ENCODE data around the gene C3orf62. TPM values are rescaled to one million over a fixed set of nuclear protein-coding genes. Genes with fewer than 3 reads are reported as not detected.

C3orf62 gene
- total and polyA plus RNA-seq, 9 of the 15 experiments (the other 6 are each of a cell fraction or from before 2014, with no cell fraction given): 1.3 to 5.7 (median 3.4) TPM

DNA sequence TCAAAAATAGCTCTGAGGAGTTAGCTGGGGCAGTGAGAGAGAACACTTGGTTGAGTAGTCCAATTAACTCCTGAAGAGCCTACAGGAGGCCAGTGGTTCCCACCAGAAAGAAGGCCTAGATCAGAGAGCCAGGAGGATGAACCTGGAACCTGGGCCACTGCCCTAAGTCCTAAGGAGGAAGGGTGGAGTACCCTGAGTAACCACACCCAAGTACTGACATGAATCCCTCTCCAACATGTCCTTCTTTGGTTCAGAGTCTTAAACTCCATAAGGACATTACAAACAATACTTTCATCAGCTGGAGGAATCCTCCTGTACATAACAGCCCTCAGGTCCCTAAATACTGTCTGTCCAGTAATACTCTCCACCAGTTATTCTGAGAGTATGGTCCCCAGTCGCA is 25.6 kb upstream of the C3orf62 start (continued):
- TF ChIP-seq GATAD2B (IDR thresholded peaks at IDR 0.05; ENCODE audit: borderline replicate concordance) (no peak), FOXP1 (CRISPR knock-in tag; IDR thresholded peaks at IDR 0.05) (no peak), ZNF707 (CRISPR knock-in tag; conservative IDR thresholded peaks at IDR 0.05) (no peak), SMC3 (conservative IDR thresholded peaks at IDR 0.05; ENCODE audit: insufficient read depth, low read depth, low read length) (no peak)
- TF ChIP-seq, protein P1, sequence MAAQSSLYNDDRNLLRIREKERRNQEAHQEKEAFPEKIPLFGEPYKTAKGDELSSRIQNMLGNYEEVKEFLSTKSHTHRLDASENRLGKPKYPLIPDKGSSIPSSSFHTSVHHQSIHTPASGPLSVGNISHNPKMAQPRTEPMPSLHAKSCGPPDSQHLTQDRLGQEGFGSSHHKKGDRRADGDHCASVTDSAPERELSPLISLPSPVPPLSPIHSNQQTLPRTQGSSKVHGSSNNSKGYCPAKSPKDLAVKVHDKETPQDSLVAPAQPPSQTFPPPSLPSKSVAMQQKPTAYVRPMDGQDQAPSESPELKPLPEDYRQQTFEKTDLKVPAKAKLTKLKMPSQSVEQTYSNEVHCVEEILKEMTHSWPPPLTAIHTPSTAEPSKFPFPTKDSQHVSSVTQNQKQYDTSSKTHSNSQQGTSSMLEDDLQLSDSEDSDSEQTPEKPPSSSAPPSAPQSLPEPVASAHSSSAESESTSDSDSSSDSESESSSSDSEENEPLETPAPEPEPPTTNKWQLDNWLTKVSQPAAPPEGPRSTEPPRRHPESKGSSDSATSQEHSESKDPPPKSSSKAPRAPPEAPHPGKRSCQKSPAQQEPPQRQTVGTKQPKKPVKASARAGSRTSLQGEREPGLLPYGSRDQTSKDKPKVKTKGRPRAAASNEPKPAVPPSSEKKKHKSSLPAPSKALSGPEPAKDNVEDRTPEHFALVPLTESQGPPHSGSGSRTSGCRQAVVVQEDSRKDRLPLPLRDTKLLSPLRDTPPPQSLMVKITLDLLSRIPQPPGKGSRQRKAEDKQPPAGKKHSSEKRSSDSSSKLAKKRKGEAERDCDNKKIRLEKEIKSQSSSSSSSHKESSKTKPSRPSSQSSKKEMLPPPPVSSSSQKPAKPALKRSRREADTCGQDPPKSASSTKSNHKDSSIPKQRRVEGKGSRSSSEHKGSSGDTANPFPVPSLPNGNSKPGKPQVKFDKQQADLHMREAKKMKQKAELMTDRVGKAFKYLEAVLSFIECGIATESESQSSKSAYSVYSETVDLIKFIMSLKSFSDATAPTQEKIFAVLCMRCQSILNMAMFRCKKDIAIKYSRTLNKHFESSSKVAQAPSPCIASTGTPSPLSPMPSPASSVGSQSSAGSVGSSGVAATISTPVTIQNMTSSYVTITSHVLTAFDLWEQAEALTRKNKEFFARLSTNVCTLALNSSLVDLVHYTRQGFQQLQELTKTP (IDR thresholded peaks at IDR 0.05; ENCODE audit: low read depth in 1 of 2, partially characterized antibody in 2 of 2): no peak
- TF ChIP-seq, protein P2, sequence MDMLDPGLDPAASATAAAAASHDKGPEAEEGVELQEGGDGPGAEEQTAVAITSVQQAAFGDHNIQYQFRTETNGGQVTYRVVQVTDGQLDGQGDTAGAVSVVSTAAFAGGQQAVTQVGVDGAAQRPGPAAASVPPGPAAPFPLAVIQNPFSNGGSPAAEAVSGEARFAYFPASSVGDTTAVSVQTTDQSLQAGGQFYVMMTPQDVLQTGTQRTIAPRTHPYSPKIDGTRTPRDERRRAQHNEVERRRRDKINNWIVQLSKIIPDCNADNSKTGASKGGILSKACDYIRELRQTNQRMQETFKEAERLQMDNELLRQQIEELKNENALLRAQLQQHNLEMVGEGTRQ (CRISPR knock-in tag; IDR thresholded peaks at IDR 0.05): no peak

DNA sequence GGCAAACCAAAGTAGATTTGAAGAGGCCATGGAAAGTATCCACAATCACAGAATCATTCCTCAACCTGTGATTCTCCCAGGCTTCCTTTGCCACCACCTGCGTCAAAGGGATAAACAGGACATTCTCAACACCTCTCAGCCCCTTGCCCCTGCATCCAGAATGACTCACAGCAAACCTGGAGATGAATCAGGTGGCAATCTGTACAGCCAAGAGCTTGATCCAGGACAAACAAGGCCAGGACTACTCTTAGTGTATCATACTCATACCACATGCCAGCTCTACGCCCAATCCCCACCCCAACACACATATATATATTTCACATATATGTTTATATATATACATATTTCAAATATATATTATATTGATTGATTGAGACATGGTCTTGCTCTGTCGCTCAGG is 23.6 kb upstream of the C3orf62 start:
- Histone ChIP-seq H3K27me3 (ENCODE audit: control insufficient read depth in 2 of 2, insufficient read depth in 2 of 2, low read length in 2 of 2) (no peaks in the 10 kb centered on the region), H3K4me3 (no peak overlapping the region), H3K4me2 (ENCODE audit: insufficient read depth, low read length) (no peak overlapping the region), H3K9me3 (replicated peaks; ENCODE audit: control insufficient read depth, insufficient read depth, low read depth, low read length) (no peaks in the 10 kb centered on the region), H2AFZ (ENCODE audit: low read depth, low read length) (no peak overlapping the region), H3K9me1 (ENCODE audit: control insufficient read depth, insufficient read depth, low read length) (no peaks in the 10 kb centered on the region), H3K79me2 (ENCODE audit: control insufficient read depth, insufficient read depth, low read length) (no peaks in the 10 kb centered on the region), H4K20me1 (replicated peaks; ENCODE audit: control insufficient read depth, insufficient read depth, low read length) (no peaks in the 10 kb centered on the region), H3K4me1 (replicated peaks in 1 of 2; ENCODE audit: control insufficient read depth in 2 of 2, insufficient read depth in 2 of 2, low read length in 2 of 2) (no peaks in the 10 kb centered on the region), H3K36me3 (ENCODE audit: control insufficient read depth, insufficient read depth, low read length) (peaks cover 66% of the 10 kb centered on the region), H3K27ac (ENCODE audit: extremely low read depth, low read depth, low read length) (no peak overlapping the region), H3K9ac (ENCODE audit: insufficient read depth in 1 of 2, low read depth in 2 of 2, low read length in 2 of 2) (no peak overlapping the region)
- DNase-seq (ENCODE audit: extremely low read depth in 1 of 4, low spot score in 3 of 4) (no peak), FAIRE-seq (no peak), ATAC-seq (no peak)
- WGBS (ENCODE audit: insufficient coverage, low coverage, missing lambda C conversion rate): 86% methylated on average over 3 of the region's 3 CpGs
- intact Hi-C loops (cut with micrococcal nuclease): no loop called here
- in situ Hi-C loops (cut with MboI): no loop called here
- POLR2A ChIA-PET: interaction anchor here (0.6 kb wide), 1 partner anchor 56 kb away, joined by 3 read pairs; no protein-coding TSS in a partner anchor
- CTCF ChIA-PET (ENCODE audit: low intra/inter-chr PET ratio): no interaction called here
- BruUV-seq (replicated peaks): no TSS peak
- no peak for TF ChIP-seq STAG1 (CRISPR knock-in tag; IDR thresholded peaks at IDR 0.05; ENCODE audit: borderline replicate concordance)
- TF ChIP-seq MEF2A (IDR thresholded peaks at IDR 0.05; ENCODE audit: control insufficient read depth, low read depth, low read length): no peak
- no peak for TF ChIP-seq RAD21 (CRISPR knock-in tag; conservative IDR thresholded peaks at IDR 0.05 in 1 of 2, IDR thresholded peaks at IDR 0.05 in 1 of 2)
- TF ChIP-seq, protein P3, sequence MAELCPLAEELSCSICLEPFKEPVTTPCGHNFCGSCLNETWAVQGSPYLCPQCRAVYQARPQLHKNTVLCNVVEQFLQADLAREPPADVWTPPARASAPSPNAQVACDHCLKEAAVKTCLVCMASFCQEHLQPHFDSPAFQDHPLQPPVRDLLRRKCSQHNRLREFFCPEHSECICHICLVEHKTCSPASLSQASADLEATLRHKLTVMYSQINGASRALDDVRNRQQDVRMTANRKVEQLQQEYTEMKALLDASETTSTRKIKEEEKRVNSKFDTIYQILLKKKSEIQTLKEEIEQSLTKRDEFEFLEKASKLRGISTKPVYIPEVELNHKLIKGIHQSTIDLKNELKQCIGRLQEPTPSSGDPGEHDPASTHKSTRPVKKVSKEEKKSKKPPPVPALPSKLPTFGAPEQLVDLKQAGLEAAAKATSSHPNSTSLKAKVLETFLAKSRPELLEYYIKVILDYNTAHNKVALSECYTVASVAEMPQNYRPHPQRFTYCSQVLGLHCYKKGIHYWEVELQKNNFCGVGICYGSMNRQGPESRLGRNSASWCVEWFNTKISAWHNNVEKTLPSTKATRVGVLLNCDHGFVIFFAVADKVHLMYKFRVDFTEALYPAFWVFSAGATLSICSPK (IDR thresholded peaks at IDR 0.05; ENCODE audit: borderline replicate concordance): no peak
- TF ChIP-seq ZC3H4 (CRISPR knock-in tag; IDR thresholded peaks at IDR 0.05; ENCODE audit: borderline replicate concordance): no peak
- no peak for TF ChIP-seq HNRNPL (IDR thresholded peaks at IDR 0.05; ENCODE audit: low read depth, low read length)
- no peak for TF ChIP-seq GTF2A2 (tag; IDR thresholded peaks at IDR 0.05)
- TF ChIP-seq POLR2H (tag; IDR thresholded peaks at IDR 0.05; ENCODE audit: low read depth): no peak
- no peak for TF ChIP-seq NFE2 (IDR thresholded peaks at IDR 0.05; ENCODE audit: low read depth)
